Mucosa of stomach (tissue), 1 donor: Measurements from ENCODE around the gene PCF11.
"Not testable (repeated sequence)": the region's sequence is repeated elsewhere in the genome, so short reads cannot be mapped to it uniquely, and the experiment has no call there.

Source experiments
- H3K27me3 ChIP-seq: one replicate; pipeline ENCODE4 v1.7.0; 2013; ENCODE audit warnings: mild to moderate bottlenecking, low read length; ENCODE audit not compliant: control insufficient read depth, insufficient read depth
- H3K36me3 ChIP-seq: one replicate; pipeline ENCODE4 v1.7.0; 2013; ENCODE audit warnings: low read length; ENCODE audit not compliant: control insufficient read depth, insufficient read depth
- H3K4me1 ChIP-seq: one replicate; pipeline ENCODE4 v1.7.0; 2013; ENCODE audit warnings: mild to moderate bottlenecking, low read length; ENCODE audit not compliant: control insufficient read depth, insufficient read depth
- H3K4me3 ChIP-seq: one replicate; pipeline ENCODE4 v1.7.0; 2013; ENCODE audit warnings: low read length
- H3K9ac ChIP-seq: one replicate; pipeline ENCODE4 v1.7.0; 2013; ENCODE audit warnings: mild to moderate bottlenecking, low read length, moderate library complexity
- H3K9me3 ChIP-seq: one replicate; pipeline ENCODE4 v1.7.0; 2013; ENCODE audit warnings: mild to moderate bottlenecking, low read length, moderate library complexity; ENCODE audit not compliant: control insufficient read depth
- donor health status: Pancreatic carcinoma.

Gene PCF11

DNA sequence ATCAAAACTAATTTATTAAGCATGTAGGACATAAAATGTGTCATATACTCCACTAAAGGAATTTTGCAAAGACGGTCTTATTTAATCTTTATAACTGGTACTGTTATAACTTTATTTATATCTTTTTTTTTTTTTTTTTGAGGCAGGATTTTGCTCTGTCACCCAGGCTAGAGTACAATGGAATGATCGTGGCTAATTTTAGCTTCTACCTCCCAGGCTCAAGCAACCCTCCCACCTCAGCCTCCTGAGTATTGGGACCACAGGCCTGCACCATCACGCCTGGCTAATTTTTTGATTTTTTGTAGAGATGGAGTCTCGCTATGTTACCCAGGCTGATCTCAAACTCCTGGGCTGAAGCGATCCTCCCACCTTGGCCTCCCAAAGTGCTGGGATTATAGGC, 31.4 kb upstream of the PCF11 start:
- H3K36me3 ChIP-seq, result no peaks in the 10 kb centered on the region
- H3K4me3 ChIP-seq, result no peak overlapping the region
- H3K27me3 ChIP-seq, result no peaks in the 10 kb centered on the region
- H3K9me3 ChIP-seq, result no peaks in the 10 kb centered on the region
- no peak overlapping the region for H3K9ac ChIP-seq
- H3K4me1 ChIP-seq, result no peaks in the 10 kb centered on the region

DNA sequence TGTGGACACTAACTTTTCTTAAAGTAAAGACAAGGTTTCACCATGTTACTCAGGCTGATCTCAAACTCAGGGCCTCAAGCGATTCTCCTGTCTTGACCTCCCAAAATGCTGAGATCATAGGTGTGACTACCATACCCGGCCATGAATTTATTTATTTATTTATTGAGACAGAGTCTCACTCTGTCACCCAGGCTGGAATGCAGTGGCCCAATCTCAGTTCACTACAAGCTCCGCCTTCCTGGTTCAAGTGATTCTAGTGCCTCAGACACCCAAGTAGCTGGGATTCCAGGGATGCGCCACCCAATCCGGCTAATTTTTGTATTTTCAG, 29.7 kb upstream of the PCF11 start:
- H3K9me3 ChIP-seq, result no peaks in the 10 kb centered on the region
- no peaks in the 10 kb centered on the region for H3K27me3 ChIP-seq
- no peak overlapping the region for H3K4me3 ChIP-seq

DNA sequence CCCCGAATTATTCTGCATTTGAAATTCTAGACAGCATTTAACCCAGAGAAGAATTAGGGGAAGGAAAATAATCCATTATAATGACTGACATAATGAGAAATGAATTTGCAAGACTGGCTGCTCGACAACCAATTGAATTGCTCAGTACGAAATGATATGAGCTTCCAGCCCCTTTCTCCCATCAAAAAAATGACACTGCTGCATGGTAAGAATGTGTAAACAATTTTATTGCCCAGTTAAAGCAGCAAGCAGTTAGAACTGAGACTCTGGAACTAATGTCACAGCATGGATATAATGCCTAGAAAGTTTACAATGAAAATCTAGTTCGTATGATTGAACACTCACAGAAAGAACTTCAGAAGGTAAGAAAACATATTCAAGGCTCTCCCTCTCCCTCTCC, 24.7 kb upstream of the PCF11 start:
- Histone ChIP-seq H3K36me3 (no peaks in the 10 kb centered on the region), H3K9me3 (no peaks in the 10 kb centered on the region), H3K9ac (no peak overlapping the region), H3K27me3 (no peaks in the 10 kb centered on the region), H3K4me3 (no peak overlapping the region), H3K4me1 (no peaks in the 10 kb centered on the region)

More for the DNA sequence above, 29.7 kb upstream of the PCF11 start:
- Histone ChIP-seq H3K36me3 (no peaks in the 10 kb centered on the region), H3K4me1 (no peaks in the 10 kb centered on the region), H3K9ac (no peak overlapping the region)

DNA sequence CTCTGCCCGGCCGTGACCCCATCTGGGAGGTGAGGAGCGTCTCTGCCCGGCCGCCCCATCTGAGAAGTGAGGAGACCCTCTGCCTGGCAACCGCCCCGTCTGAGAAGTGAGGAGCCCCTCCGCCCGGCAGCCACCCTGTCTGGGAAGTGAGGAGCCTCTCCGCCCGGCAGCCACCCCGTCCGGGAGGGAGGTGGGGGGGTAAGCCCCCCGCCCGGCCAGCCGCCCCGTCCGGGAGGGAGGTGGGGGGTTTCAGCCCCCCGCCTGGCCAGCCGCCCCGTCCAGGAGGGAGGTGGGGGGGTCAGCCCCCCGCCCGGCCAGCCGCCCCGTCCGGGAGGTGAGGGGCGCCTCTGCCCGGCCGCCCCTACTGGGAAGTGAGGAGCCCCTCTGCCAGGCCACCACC, 23.7 kb upstream of the PCF11 start:
- not testable (repeated sequence) for H3K27me3 ChIP-seq, H3K4me1 ChIP-seq, H3K36me3 ChIP-seq, H3K9ac ChIP-seq, H3K4me3 ChIP-seq, H3K9me3 ChIP-seq

DNA sequence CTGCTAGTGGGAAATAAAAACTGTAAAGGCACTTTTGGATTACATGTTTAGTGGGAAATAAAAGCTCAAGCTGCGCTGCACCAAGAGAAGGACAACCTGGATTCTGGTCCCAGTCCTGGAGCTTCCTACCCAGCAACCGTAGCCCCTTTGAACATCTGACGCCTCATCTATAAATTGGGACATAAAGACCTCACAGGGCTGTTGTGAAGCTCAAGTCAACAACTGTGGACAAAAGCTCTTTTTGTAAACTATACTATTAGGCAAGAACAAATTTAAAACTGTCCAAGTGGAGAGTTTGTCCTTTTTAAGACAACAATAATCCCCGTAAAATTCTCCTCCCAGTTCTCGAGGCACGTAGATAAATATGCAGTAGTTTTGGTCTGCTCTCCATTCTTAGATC, 17.6 kb upstream of the PCF11 start:
- Histone ChIP-seq H3K4me3 (no peak overlapping the region), H3K4me1 (no peaks in the 10 kb centered on the region), H3K9ac (no peak overlapping the region)

DNA sequence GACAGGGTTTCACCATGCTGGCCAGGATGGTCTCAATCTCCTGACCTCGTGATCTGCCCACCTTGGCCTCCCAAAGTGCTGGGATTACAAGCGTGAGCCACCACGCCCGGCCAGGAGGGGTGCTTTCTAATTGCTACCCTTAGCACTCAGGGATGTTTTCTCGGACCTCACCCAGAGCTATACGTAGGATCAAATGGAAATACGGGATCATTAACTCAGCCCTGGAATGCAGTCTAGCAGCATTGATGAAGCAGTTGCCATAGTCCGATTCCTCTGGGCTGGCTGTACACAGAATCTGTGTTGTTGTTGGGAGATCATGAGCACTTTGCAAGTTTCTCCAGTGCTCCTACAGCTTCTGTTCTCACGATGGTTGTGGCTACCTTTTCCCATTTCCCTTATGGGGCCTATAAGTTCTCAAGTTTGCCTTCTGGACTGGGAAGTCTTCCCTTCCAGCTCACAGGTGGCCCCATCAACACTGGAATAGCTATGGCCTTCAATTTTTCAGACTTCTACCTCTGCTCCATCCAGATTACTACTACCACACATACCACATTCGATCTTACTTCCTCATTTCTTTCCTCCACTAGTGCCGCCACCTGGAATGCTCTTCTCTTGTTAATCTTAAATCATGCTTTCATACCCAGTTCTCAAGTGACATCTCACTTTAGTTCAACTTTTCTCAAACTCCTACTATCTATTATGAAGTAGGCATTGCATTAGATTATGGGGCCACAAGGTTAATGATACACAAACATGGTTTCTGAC, 16.1 kb upstream of the PCF11 start:
- Histone ChIP-seq H3K4me3 (no peak overlapping the region), H3K9ac (no peak overlapping the region), H3K9me3 (no peaks in the 10 kb centered on the region), H3K27me3 (no peaks in the 10 kb centered on the region), H3K36me3 (no peaks in the 10 kb centered on the region), H3K4me1 (no peaks in the 10 kb centered on the region)

More for the DNA sequence above, 17.6 kb upstream of the PCF11 start:
- no peaks in the 10 kb centered on the region for H3K27me3 ChIP-seq
- H3K36me3 ChIP-seq, result no peaks in the 10 kb centered on the region
- no peaks in the 10 kb centered on the region for H3K9me3 ChIP-seq

DNA sequence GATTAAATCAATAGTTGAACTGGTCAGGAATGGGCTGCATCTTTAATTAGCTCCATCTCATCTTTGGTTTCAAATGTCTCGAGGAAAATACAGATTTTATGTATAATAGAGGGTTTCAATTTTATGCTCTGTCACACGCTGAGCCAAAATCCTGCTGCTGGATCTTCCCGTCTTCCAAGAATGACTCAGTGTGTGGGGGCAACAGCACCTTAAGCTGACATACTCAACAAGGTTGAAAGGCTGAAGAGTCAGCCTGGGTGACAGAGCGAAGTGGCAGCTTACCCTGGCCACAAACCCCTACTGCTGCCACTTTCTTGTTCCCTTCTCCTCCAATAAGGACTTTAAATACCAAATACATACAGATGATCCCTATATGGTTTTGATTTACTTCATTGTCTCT, 9.0 kb upstream of the PCF11 start:
- Histone ChIP-seq H3K9ac (no peak overlapping the region), H3K4me1 (peaks cover 4% of the 10 kb centered on the region), H3K9me3 (no peaks in the 10 kb centered on the region), H3K27me3 (no peaks in the 10 kb centered on the region), H3K36me3 (no peaks in the 10 kb centered on the region), H3K4me3 (no peak overlapping the region)

DNA sequence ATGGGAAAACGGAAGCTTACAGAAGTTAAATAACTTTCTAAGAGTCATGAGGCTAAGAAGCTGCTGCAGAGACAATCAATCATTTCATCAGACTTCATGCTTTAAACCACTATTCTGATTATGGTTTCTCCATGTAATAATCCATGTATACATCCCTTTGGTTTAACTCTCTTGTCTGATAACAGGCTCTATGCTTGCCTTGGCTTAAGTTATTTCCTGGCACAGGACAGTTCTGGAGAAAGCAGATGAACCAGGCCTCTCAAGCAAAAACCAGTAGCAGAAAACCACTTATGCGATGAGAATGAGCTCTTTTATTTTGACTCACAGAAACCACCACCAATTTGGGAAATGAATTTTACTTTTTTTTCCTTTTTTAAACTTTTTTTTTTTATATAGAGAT, 6.5 kb upstream of the PCF11 start:
- no peak overlapping the region for H3K9ac ChIP-seq
- no peaks in the 10 kb centered on the region for H3K9me3 ChIP-seq
- no peaks in the 10 kb centered on the region for H3K27me3 ChIP-seq
- H3K4me3 ChIP-seq, result no peak overlapping the region
- peaks cover 4% of the 10 kb centered on the region for H3K4me1 ChIP-seq
- H3K36me3 ChIP-seq, result no peaks in the 10 kb centered on the region

DNA sequence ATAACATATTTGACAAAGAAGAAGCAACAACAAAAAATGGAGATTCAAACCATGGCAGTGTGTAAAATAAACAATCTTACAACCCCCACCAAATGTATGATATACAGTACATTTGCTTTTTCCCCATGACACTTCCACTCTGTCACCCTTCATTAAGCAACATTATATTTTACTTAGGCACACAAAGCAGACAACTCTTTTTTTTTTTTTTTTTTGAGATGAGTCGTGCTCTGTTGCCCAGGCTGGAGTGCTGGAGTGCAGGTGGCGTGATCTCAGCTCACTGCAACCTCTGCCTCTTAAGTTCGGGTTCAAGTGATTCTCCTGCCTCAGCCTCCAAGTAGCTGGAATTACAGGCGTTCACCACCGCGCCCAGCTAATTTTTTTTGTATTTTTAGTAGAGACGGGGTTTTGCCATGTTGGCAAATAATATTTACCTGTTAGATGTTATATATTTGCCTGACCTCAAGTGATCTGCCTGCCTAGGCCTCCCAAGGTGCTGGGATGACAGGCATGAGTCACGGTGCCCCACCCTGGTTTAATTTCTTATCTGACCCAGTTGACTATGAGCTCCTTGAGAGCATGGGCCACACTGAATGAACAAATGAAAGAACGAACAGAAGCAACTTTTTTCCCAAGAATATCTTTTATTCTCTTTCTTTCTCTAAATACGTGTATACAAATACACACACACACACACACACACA, 5.5 kb upstream of the PCF11 start:
- H3K36me3 ChIP-seq, result no peaks in the 10 kb centered on the region
- no peak overlapping the region for H3K9ac ChIP-seq
- H3K27me3 ChIP-seq, result no peaks in the 10 kb centered on the region
- H3K4me1 ChIP-seq, result peaks cover 4% of the 10 kb centered on the region
- H3K4me3 ChIP-seq, result no peak overlapping the region
- no peaks in the 10 kb centered on the region for H3K9me3 ChIP-seq

DNA sequence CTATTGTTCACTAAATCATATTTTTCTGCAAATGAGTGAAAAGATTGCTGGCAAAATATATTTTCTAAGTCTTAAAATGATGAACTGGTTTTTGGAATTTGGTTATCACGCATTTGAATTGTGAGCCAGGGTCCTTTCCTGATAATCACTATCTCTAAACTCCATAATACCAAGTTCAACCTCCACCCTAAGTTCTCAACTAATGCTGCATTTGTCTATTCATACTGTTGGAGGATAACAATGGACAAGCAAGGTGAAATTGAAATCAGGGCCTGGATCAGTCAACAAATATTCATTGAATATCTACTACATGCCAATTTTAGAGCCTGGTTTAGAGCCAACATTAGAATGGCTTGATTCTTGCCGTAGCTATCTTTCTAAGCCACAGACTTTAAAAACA, 4.7 kb upstream of the PCF11 start:
- H3K27me3 ChIP-seq, result no peaks in the 10 kb centered on the region
- H3K4me3 ChIP-seq, result no peak overlapping the region
- H3K4me1 ChIP-seq, result peaks cover 4% of the 10 kb centered on the region
- no peaks in the 10 kb centered on the region for H3K9me3 ChIP-seq
- no peak overlapping the region for H3K9ac ChIP-seq
- no peaks in the 10 kb centered on the region for H3K36me3 ChIP-seq

DNA sequence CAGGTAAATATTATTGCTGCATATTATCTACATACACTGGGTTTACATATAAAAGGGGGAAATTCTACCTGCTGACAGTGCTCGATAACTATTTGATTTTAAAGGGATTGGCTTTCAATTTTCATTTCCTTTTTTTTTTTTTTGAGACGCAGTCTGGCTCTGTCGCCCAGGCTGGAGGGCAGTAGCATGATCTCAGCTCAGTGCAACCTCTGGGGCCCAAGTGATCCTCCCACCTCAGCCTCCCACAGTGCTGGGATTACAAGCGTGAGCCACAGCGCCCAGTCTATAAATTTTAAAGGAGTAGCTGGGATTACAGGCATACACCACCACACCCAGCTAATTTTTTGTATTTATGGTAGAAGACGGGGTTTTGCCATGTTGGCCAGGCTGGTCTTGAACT, 3.2 kb upstream of the PCF11 start:
- Histone ChIP-seq H3K36me3 (no peaks in the 10 kb centered on the region), H3K27me3 (no peaks in the 10 kb centered on the region), H3K9me3 (no peaks in the 10 kb centered on the region), H3K4me3 (no peak overlapping the region), H3K9ac (no peak overlapping the region), H3K4me1 (peaks cover 4% of the 10 kb centered on the region)

DNA sequence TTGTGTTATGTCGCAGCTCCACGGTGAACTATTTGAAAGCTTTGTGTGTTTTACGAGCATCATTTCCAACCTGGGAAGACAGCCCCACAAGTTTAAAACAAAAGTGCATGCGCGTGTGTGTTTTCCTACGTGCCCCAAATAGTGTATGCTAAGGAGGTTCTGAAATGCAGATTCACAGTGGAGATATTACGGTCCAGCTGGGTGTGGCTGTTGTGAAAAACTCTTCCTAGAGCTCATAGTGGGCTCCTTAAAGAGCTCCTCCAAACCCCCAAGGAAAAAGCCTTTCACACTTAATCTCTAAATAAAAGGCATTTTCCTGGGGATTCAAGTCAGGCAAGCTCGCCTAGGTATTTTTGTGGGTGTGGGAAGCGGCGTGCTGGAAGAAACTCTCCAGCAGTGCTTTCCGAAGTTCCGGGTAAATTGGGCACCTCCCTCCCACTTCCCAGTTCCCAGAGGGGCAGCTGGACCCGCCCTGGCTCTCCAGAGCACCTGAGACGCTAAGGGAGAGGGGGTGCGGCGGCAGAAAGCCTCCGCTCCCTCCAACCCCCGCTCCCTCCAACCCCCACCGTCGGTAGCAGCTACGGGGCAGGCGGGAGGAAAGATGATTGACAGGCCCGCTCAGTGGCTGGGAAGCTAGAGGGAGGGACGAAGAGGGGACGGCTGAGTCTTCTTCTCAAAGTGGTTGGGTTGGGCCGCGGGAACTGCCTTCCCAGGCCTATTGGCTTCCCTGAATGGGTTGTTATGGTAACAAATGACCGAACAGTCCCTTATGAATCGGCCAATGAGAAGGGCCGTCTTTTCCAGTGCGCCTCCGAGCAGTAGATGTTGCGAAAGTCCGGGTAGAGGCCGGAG, 561 bp upstream of the PCF11 start:
- Histone ChIP-seq H3K4me1 (peaks cover 10% of the 10 kb centered on the region), H3K4me3 (peak overlapping the region; percentile 97), H3K36me3 (no peaks in the 10 kb centered on the region), H3K9me3 (no peaks in the 10 kb centered on the region), H3K27me3 (no peaks in the 10 kb centered on the region), H3K9ac (peak overlapping the region; percentile 94)
